HG03378 (cell line): Measurements from ENCODE around the gene FANCI.
A peak's percentile ranks its signal among the peaks of the same experiment; 100 is the strongest.

Experiments
- ATAC-seq: cut with Tn5 transposase; IDR thresholded peaks from one replicate; pipeline ENCODE4 v1.9.1; 2021; ENCODE audit warnings: mild to moderate bottlenecking, moderate library complexity; ENCODE audit not compliant: unreplicated experiment

Gene FANCI

GRCh38 chr15:89243691-89244573, at the start of gene FANCI:
TSS of gene FANCI (plus strand) at chr15:89243979. CDS start at chr15:89247648, 3,669 bp downstream.
- ATAC-seq: peak; percentile 87

- ATAC-seq: no peak
Observed at GRCh38 chr15:89194608-89195007, 49.2 kb upstream of the FANCI start.

GRCh38 chr15:89195836-89196235, 47.9 kb upstream of the FANCI start:
- ATAC-seq: no peak

- ATAC-seq: no peak
Observed at GRCh38 chr15:89196241-89196640, 47.5 kb upstream of the FANCI start.

GRCh38 chr15:89196994-89197393, 46.8 kb upstream of the FANCI start:
- ATAC-seq: no peak

GRCh38 chr15:89197503-89197971, 46.2 kb upstream of the FANCI start:
- ATAC-seq: no peak

GRCh38 chr15:89198196-89198595, 45.6 kb upstream of the FANCI start:
- no peak for ATAC-seq

GRCh38 chr15:89198934-89199333, 44.8 kb upstream of the FANCI start:
- no peak for ATAC-seq

- ATAC-seq: no peak
Observed at GRCh38 chr15:89199746-89200145, 44.0 kb upstream of the FANCI start.

- no peak for ATAC-seq
Observed at GRCh38 chr15:89200182-89200581, 43.6 kb upstream of the FANCI start.

GRCh38 chr15:89201465-89202005, 42.2 kb upstream of the FANCI start:
- ATAC-seq: no peak

GRCh38 chr15:89203705-89204273, 40.0 kb upstream of the FANCI start:
- ATAC-seq: peak; percentile 46

GRCh38 chr15:89205991-89206585, 37.7 kb upstream of the FANCI start:
- ATAC-seq: no peak

GRCh38 chr15:89206908-89207331, 36.9 kb upstream of the FANCI start:
- peak; percentile 54 for ATAC-seq

- ATAC-seq: no peak
Observed at GRCh38 chr15:89208256-89208655, 35.5 kb upstream of the FANCI start.

- ATAC-seq: no peak
Observed at GRCh38 chr15:89209057-89209456, 34.7 kb upstream of the FANCI start.

GRCh38 chr15:89211678-89212170, 32.1 kb upstream of the FANCI start:
- ATAC-seq: no peak

- ATAC-seq: no peak
Observed at GRCh38 chr15:89215627-89216026, 28.2 kb upstream of the FANCI start.

GRCh38 chr15:89217031-89217430, 26.7 kb upstream of the FANCI start:
- no peak for ATAC-seq

GRCh38 chr15:89217686-89218376, 25.9 kb upstream of the FANCI start:
- no peak for ATAC-seq

GRCh38 chr15:89218531-89218930, 25.2 kb upstream of the FANCI start:
- ATAC-seq: no peak
